ENCODE measurements around the gene NSG2.
"Not testable (repeated sequence)": the region's sequence is repeated elsewhere in the genome, so short reads cannot be mapped to it uniquely, and the experiment has no call there.

The NSG2 gene

GRCh38 chr5:174101195-174101730, 55.8 kb downstream of the NSG2 start:
- no peak for DNase-seq (ENCODE audit: low read depth)

GRCh38 chr5:174102574-174102973, 57.1 kb downstream of the NSG2 start:
- not testable (repeated sequence) for DNase-seq (ENCODE audit: low read depth)

GRCh38 chr5:174106997-174107655, 61.6 kb downstream of the NSG2 start:
- no peak for DNase-seq (ENCODE audit: low read depth)

GRCh38 chr5:174108745-174109144, 63.2 kb downstream of the NSG2 start:
- DNase-seq (ENCODE audit: low read depth) = no peak

- no peak for DNase-seq (ENCODE audit: low read depth)
Measured at GRCh38 chr5:174109698-174110260, 64.3 kb downstream of the NSG2 start.

- DNase-seq (ENCODE audit: low read depth) = no peak
Measured at GRCh38 chr5:174110310-174110709, 64.8 kb downstream of the NSG2 start.

GRCh38 chr5:174111287-174111973, 65.9 kb downstream of the NSG2 start:
- DNase-seq (ENCODE audit: low read depth) = no peak

- DNase-seq (ENCODE audit: low read depth) = no peak
Measured at GRCh38 chr5:174115226-174115625, 69.7 kb downstream of the NSG2 start.

GRCh38 chr5:174118823-174119467, 73.4 kb downstream of the NSG2 start:
- DNase-seq (ENCODE audit: low read depth) = no peak

GRCh38 chr5:174119468-174119881, 74.0 kb downstream of the NSG2 start:
- no peak for DNase-seq (ENCODE audit: low read depth)

- DNase-seq (ENCODE audit: low read depth) = no peak
Measured at GRCh38 chr5:174120401-174121005, 75.0 kb downstream of the NSG2 start.

- DNase-seq (ENCODE audit: low read depth) = no peak
Measured at GRCh38 chr5:174134545-174134944, 89.0 kb downstream of the NSG2 start.

GRCh38 chr5:174139623-174140022, 94.1 kb downstream of the NSG2 start:
- no peak for DNase-seq (ENCODE audit: low read depth)

- no peak for DNase-seq (ENCODE audit: low read depth)
Measured at GRCh38 chr5:174140452-174141020, 95.0 kb downstream of the NSG2 start.

- DNase-seq (ENCODE audit: low read depth) = no peak
Measured at GRCh38 chr5:174141398-174141797, 95.9 kb downstream of the NSG2 start.

- no peak for DNase-seq (ENCODE audit: low read depth)
Measured at GRCh38 chr5:174145091-174145490, 99.6 kb downstream of the NSG2 start.

- DNase-seq (ENCODE audit: low read depth) = no peak
Measured at GRCh38 chr5:174145821-174146220, 100.3 kb downstream of the NSG2 start.

- DNase-seq (ENCODE audit: low read depth) = no peak
Measured at GRCh38 chr5:174146556-174146955, 101.0 kb downstream of the NSG2 start.

- not testable (repeated sequence) for DNase-seq (ENCODE audit: low read depth)
Measured at GRCh38 chr5:174147012-174147411, 101.5 kb downstream of the NSG2 start.

- DNase-seq (ENCODE audit: low read depth) = no peak
Measured at GRCh38 chr5:174147551-174147950, 102.0 kb downstream of the NSG2 start.

GRCh38 chr5:174148721-174149120, 103.2 kb downstream of the NSG2 start:
- no peak for DNase-seq (ENCODE audit: low read depth)

GRCh38 chr5:174149426-174149825, 103.9 kb downstream of the NSG2 start:
- DNase-seq (ENCODE audit: low read depth) = no peak
